HG03159 (cell line): Measurements from ENCODE around the gene NFIB.

Experiments
- ATAC-seq: cut with Tn5 transposase; IDR thresholded peaks from one replicate; pipeline ENCODE4 v1.9.1; 2021; ENCODE audit warnings: mild to moderate bottlenecking, moderate library complexity; ENCODE audit not compliant: unreplicated experiment

Gene NFIB

DNA sequence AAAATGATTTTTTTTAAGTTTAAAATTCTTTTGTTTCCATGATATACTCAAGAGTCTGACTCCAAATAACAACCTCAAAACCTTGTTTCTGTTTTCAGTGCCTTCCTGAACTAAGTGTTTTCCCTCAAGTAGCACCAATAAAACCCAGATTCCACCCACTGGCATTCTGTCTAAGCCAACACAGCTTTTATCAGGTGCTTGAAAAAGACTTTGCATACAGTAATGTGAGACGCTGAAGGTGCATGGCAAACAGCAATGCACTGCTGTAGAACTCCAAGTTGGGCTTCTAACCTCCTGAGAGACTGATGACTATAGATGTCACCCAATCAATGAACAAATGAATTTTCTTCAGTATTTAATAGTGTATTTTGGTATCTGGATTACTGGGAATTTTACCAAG is 95.7 kb downstream of the NFIB start:
- ATAC-seq = no peak

DNA sequence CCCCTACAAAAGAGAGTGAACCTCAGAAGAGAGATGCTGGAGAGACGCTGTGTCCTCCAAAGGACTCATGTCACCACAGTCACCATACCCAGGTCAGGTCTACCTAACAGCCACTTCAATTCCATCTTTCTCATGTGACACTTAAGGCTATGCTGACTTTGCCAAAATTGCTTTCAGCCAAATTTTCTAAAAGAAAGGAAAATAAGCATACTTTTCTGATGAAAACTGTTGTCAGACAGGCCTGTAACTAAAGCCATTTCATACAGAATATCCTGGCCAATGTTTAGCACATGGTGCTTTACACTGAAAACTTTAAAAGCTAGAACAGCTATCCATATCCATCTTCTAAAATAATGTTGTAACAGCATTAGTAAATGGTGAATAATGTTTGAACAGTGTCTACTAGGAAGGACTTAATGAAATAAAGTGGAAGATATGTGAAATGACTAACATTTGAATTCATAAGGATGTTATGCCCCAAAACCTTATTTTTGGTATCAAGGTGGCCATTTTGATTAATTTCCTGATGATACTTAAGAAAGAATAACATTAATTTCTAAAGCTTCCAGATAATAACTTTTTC is 97.2 kb downstream of the NFIB start:
- ATAC-seq = no peak

DNA sequence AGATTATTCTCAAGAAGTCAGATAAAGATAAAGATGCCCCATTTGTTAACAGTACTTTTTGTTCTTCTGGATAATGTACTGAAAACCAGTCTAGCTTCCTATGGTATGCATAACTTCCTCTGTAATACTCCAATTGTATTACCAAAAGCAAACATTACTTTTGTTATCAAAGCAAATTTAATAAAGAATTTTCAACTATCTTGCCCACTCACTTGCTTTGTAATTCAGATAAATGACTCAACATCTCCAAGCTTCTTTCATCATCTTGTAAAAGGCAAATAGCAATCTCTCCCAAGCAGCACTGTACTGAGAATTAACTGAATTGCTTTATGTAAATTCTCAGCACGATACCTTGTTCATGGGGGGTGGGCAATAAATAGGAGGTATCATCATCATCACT is 98.3 kb downstream of the NFIB start:
- no peak for ATAC-seq

DNA sequence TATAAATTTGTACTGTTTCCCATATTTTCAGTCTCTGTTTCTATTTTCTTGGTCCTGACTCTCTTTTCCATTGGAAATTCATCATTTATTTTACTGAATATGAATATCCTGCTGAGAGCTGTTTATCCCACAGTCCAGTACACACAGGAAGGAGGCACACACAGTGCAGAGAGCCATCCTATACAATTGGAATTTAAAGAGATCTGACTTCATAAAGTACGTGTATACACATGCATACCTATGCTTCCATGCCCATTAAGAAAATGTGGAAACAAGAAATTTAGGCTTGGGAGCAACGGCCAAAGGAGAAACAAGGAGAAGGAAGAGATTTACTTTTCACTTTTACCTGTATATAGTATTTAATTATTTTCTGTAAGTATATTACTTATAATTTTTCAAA is 99.2 kb downstream of the NFIB start:
- no peak for ATAC-seq

DNA sequence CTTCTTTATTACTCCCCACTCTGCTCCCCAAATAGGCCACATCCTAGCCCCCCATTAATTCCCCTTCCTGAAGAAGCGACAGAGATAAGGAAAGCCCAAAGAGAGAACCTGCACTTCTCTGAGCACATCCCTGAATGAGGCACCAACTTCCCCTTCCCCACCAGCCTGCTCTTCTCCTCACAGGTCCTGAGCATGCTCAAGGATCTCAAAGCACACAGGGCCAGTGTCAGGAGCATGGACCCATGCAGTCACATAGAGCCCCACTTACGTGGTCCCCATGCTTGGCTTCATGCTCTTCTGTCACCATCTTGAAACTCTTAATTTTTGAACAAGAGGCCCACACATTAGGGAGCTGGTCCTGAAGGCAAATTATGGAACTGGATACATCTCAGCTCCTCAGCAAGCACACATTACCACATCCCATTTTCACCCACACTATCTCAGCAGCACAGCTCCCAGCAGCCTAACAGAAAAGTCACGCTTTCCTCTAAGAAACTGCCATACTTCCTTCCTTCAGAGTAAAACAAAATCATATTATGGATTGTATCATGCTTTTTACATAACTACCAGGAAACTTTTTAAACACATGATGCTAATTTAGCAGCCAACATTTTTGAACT is 99.8 kb downstream of the NFIB start:
- ATAC-seq = no peak

DNA sequence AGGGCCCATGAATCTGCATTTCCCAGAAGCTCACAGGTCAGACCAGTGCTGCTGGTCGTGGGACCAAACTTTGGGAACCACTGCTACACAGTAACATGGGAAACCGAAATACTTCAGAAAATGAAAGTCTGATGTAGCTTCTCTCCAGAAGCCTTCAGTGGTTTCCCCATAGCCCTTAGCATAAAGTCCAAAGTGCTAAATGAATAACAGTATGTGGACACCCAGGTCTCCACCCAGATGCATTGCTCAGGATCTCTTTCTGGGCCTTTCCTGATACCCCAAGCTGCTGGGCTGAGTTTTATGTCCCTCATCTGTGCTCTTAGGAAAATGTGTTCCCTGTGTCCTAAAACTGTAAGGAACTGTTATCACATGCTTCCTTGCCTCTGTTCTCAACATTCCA is 100.4 kb downstream of the NFIB start:
- ATAC-seq = no peak

DNA sequence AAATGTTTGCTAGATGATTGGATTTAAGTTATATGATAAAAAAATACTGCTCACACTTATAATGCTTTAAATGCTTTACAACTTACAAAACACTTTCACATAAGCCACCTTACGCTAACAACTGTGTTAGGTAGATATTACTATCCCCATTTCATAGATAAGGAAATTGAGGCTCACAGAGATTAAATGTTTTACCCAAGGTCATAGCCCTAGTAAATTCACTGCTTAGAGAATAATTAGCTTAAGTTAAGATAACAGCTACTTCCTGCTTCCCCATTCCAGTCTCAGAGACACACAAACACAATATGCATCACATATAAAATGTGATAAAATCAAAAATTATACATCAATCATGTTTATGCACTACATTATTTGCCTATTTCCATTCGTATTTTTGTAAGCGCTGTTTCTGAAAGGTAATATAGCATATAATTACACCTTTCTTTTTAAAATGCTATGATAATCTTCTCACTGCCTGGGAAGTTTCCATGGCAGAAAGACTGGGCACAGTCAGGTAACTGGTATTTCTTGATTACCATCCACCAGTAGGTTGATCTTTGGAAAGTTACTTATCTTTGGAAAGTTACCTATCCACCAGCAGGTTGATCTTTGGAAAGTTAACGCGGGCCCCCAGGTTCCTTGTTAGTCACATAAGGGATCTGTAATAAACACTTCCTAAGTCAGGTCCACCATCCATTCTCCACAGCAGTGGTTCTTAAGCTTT is 101.1 kb downstream of the NFIB start:
- ATAC-seq = no peak

DNA sequence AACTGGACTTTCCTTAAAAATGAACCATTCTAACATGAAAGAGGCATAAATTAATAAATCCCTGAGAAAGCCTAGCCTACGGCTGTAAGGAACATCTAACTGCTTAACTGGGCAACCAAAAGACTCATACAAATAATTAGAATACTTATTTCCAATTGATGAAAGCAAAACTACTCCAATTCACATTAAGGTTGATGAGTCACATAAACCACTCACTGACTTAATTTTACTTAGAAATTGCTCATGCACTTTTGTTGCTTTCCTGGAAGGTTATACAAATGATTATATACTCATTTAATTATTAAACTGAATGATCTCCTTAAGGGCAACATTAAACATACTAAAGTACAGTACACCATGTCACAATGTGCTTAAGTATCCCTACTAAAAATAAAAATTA is 101.9 kb downstream of the NFIB start:
- no peak for ATAC-seq

DNA sequence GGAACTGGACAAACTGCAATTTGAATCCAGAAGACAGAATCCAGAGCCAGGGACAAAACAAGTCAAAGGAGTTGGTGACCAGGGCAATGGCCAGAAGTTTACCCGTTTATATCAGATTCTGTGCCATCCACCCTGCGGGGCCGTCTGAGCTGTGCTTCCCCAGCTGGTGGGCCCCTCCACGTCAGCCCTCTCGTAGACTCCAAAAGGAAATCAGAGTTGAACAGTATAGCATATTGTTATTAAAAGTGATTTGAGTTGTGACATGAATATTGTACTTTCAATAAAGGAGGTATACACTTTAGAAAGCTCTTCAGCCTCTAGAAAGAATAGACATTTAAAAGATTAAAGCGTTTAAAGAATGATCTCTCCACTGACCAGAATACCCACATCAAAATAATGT is 102.4 kb downstream of the NFIB start:
- no peak for ATAC-seq

DNA sequence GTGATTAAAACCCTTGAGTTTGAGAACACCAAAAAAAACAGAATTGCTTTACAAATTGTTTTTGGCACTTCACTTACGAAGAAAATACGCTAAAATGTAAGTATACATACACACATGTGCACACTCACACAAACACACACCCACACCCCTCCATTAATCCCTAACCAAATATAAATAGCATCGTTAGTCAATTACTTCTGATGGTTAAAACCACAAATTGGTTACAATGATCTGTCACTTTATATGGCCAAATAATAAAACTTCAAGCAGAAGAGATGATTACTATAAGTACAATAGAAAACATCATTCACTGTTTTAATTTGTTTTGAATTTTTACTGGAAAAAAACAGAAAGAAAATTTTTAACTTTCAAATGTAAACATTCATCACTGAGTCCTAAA is 103.5 kb downstream of the NFIB start:
- ATAC-seq = no peak

DNA sequence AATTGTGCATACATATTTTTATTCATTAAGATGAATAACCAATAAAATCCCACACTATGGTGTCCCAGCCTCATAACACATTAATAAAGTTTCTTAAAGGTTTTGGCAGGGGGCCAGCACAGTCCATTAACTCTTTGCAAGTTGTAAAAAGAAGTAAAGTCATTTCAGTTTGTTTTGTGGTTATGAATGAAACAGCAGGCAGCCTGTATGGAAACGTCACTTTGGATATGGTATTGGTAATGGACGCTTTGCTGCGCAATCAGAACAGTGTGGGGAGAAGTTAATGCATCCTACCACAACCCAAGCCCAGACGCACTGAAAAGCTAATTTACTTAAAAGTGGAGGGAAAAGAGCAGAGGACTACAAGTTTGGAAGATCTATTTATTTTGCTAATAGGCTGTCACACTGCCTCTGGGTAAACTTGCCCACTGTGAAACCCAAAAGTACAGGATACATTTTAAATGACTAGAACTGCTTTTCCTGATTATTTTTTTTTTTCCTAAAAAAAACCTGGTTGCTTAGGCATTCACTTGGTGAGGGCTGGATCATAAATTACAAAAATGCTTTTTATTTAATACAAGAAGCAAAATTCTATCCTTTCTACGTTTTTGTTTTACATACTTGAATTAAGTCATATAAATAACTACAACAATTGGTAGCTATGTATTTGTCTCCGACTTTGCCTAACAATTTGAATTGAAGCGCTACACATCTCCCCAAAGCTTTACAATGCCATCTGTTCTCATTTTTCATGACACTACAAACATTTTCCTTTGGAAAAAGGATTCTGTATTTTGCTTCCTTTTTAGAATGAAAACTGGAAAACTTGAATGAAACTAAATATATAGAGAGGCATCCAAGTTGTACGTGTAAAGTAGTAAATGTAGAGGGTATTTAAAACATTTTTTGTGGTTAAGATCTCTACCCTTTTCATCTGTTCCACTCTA is 104.3 kb downstream of the NFIB start:
- ATAC-seq = no peak

DNA sequence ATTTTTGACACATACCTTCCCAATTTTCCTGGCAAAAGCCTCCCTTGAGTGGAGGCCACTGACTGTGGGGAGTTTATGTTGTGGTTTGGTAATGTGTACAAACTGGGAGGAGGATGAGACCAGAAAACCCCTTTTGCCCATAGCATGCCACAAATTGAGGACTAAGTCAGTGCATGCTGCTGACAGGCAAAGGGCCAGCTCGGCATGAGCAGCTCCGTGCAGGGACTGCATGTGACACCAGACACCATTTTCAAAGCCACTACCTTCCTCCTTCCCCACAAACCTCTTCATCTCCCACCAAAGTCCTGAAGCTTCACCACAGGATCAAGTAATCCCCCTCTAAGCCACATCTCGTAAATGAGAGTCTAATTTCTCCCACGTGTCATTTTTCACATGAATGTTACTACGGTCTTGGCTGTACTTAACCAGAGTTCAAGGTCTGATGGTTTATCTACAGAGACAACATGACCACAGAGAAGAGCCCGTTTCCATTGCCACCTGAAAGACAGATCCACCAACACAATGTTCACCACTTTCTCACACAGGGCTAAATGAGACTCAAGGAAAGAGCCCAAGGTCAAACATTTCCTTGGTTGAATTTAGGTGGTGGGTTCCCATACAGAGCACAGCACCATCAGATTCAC is 106.5 kb downstream of the NFIB start:
- ATAC-seq = no peak

DNA sequence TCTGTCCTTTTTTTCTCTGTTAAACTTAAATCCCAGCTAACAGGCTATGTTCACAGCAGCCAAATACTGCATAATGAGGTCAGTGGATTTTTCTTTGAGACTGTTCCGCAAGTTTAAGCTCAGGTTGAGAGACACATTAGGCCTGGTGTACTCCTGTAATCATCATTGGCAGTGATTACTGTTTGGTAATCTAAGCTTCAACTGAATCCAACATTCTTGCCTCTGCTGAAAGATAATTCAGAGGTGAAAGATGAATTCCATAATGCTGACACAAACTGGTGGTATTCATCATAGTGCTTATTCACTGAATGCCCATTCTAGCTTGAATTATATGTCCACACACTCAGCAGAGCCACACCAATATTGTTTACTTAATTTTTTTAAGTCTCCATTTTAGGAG is 108.5 kb downstream of the NFIB start:
- ATAC-seq = no peak

DNA sequence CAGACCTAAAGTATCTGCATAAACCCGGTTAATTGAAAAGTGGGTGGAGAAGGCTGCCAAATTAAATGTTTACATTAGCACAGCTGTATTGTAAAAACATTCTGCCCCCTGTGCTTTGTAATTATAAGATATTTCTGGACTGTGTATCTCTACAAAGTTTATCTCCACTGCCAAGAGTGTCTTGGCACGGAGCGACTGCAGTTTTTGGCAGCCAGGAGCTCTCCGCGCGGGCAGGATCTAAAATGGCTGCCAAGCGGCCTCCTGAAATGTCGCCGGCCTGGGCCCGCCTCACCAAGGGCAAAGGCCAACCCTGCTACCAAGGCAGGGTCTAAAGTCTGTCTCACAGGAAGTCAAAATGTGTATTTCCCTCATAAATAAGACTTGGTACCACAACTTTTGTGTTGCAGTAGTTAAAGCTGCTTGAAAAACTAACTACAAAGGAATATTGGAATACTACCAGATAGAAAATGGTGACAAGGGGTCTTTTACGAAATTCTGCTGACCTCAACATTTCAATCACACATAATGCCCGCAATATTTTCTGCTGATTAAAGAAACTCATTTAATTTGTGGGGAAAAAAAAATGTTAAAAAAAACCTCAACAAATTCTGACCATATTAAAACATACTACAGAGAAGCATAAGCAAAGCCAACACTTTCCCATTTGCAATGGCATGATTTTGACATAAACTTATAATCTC is 110.4 kb downstream of the NFIB start:
- ATAC-seq = no peak

DNA sequence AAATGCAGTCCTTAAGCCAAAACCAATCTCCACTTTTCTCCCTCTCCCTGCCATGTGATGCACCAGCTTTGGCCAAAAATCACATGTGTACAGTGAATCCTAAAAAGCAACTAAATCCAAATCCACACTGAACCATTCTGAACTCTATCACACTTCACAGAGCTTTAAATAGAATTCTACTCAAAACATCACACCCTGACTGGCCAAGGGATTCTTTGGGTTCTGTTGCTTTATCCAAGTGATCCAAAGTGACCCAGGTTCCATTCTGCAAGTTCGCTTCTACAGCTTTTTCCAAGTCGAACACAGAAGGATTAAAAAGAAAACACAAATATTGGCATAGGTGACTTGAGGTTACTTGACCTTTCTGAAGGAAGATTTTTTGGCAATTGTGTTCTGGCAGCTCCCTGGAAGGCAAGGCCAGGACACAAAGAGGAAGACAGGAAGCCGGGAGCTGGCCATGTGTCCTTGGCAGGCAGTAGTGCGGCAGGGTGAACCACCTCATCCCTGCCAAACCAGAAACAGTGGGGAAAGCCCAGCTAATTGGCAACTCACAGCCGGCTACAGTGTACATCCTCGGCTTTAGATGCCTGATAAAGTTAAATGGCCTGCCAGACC is 115.0 kb downstream of the NFIB start:
- no peak for ATAC-seq

DNA sequence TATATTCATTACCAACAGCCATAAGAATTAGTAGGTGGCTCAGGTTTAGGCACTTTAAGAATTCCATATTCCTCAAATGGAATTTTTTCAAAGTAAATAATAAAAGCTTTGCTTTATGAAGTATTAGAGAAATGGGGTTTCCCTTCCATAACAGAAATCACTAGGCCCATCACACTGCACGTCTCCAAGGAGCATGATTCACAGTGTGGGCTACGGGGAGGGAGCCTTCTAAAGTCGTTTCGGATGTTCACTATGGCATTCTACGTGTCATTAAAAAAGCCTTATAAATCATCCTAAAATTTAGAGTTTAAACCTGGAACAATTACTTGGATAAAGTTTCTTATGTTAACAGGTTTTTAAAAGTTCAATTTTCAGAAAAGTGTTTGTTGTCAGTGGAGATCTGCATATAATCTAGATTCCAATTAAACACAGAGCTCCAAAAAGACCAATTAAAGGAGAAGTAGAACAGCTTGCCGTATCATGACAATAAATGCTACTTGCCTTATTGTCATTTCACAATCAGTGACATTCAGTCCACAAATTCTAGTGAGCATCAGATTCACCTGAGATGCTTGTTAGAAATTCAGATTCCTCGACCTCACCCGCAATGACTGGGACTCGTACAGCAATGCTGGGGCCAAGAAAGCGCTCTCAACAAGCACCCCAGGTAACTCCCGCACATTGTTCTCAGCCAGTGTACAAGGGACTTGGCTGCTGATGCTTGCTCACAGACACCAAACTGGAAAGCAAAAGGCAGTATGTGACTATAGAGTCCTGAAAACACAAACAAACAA is 115.7 kb downstream of the NFIB start:
- no peak for ATAC-seq

DNA sequence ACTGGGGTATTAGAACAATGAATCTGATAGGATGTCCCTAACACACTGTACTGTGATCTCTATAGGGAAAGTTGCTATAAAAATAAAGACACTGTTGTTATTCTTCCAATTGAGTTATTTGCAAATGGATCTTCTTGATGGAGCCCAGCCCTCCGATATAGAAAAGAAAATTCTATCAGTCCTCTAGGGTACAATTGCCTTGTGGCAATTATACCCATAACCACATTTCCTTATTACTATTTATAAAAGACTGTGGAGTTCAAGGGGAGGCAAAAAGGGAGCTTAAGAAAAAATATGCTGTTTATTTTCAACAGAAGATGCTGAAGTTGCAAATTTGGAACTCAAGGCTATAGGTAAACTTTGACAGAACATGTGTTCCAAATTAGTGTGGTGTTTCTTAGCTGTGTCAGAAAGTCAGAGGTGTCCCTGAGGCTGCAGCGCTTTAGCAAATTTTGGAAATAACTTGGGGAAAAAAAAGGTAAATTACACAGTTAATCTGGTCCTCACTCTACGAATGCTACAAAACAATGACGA is 116.5 kb downstream of the NFIB start:
- ATAC-seq = no peak

DNA sequence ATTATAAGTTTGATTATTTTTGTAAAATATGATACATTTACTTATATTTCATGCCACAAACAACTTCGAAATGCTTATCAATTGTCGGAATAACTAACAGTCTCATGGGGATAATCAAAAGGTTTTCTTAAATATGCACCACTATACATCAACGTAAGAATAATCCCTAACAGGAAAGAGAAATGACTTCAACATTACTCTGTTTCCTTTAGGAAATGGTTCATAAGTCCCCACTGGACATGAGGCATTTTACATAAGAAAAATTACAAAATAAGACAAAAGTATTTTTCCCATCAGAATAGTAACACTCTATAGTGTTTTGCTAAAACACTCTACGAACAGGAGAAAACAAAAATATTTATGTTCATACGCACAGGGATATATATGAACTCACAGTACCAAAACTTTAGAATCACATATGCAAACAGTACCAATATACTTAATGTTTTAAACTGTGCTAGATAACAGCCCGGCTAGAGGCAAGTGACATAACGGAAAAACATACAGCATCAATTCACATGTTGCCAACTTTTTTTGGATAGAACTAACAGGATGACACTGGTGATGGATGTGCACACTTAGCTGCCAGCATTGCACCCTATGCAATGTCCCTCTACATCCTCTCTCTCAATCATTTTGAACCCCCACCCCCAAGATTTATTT is 120.5 kb downstream of the NFIB start:
- ATAC-seq = no peak
